K562 (cell line): ENCODE results near the gene TMEM43.

Experiments used
- JUND ChIP-seq, 2 experiments: IDR thresholded peaks; 2 replicates in 1 of 2; 3 replicates in 1 of 2; pipeline ENCODE4 v1.6.1; 2011; ENCODE audit warnings: borderline replicate concordance in 2 of 2, low read depth in 2 of 2, low read length in 2 of 2, improper control_type of control experiment in 1 of 2, missing biosample characterization in 1 of 2, missing genetic modification characterization in 1 of 2, missing genetic modification reagents in 1 of 2
- TEAD4 ChIP-seq, 2 experiments: sonication (generic) in 1 of 2; formaldehyde crosslinking in 1 of 2; IDR thresholded peaks; 2 replicates each; pipeline versions ENCODE4 v1.6.1 to v1.8.0; 2012 to 2022; ENCODE audit warnings: borderline replicate concordance in 1 of 2, inconsistent platforms in 1 of 2, low read length in 1 of 2, mild to moderate bottlenecking in 1 of 2, missing genetic modification reagents in 1 of 2

GRCh38 chr3:14139771-14140170, 14.9 kb downstream of the TMEM43 start:
- no peak for TF ChIP-seq TEAD4 (IDR thresholded peaks at IDR 0.05; ENCODE audit: low read length)
- no peak for TF ChIP-seq TEAD4 (CRISPR knock-in tag; IDR thresholded peaks at IDR 0.05; ENCODE audit: borderline replicate concordance)
- no peak for TF ChIP-seq JUND (IDR thresholded peaks at IDR 0.05; ENCODE audit: borderline replicate concordance, low read depth, low read length)
- TF ChIP-seq JUND (tag; IDR thresholded peaks at IDR 0.05; ENCODE audit: borderline replicate concordance, low read depth, low read length) = no peak
